Stimulated activated CD4-positive, alpha-beta T cell treated with anti-CD3 and anti-CD28 coated beads, Interleukin-15, amount 100 ng/mL, for 1 hour (primary cell): ENCODE measurements around the gene HIVEP1.
"Not testable (repeated sequence)": the region's sequence is repeated elsewhere in the genome, so short reads cannot be mapped to it uniquely, and the experiment has no call there.

Experiments used
- DNase-seq, 2 donors: peaks; one replicate each; pipeline ENCODE4 v3.0.0-alpha.2; 2020; ENCODE audit warnings: low read depth in 1 of 2, low spot score in 1 of 2

HIVEP1 gene

DNA sequence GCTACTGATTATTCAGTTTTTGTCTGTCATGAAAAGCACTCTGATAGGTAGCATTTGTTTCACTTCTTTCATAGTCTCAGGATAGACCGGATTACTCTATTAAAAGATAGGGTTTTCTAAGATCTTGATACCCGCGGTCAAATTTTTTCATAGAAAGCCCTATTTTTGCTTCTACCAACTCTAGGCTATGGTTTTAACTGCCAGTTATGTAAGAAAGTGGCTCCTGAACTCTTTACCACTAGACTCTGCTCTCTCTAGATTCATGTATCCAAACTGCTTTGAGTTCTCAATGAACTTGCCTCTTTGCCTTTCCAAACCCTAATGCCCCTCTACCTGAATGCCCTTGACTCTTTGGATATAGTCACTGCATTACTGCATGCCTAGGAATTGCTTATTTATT lies 70.3 kb downstream of the HIVEP1 start:
- DNase-seq: no peak

DNA sequence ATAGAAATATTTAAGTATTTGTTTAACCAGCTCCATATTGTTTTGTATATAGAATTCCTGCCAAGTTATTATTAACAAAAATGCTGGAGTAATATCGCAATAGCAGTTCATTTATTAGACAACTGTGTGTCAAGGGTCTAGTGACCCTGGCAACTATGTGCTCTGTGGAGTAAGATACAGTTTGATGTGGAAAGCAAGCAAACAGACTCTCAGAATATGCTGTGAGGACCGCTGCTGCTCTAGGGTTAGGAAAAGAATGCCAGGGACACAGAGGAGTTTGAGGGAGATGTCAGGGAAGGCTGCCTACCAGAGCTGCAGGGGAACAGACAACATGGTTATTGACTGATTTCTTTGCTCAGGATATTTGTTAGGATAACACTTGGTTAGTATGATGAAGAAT lies 71.2 kb downstream of the HIVEP1 start:
- DNase-seq: no peak

DNA sequence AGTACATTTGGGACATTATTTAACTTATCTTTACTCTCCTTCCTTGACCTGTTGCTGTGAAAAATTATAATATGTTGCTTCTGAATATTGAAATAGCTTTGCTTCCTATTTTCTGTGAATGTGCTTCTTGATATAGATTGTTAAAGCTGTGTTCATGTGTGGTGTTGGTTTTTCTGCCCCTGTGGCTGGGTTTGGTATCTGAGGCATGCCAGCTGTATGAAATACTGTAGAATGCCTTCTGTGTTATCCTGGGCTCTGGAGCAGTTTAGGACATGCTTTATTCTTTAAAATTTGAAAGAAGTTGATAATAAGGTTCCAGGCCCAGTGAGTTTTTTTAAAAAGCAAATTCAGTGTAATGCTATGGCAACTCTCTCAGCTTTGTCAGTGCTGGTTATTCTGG lies 71.7 kb downstream of the HIVEP1 start:
- no peak for DNase-seq

DNA sequence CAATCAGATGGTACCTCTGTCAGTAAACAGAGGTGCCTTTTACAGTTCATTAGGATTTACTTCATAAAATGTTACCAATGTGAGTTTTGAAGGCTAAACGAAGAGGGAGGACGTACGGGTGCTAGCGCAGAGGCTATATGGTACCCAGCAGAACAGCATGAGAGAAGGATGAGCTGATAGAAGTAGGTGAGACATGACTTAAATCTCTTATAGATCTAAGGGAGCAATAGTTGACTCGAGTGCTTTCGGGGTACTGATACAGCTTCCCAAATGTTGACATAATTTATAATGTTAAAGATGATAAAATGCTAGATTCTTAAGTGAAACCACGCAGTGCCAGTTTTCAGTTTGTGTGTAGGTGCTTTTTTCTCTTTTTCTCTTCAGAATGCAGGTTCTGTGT lies 72.6 kb downstream of the HIVEP1 start:
- DNase-seq: no peak

- no peak for DNase-seq
Measured at GRCh38 chr6:12088531-12088930, 76.4 kb downstream of the HIVEP1 start.

DNA sequence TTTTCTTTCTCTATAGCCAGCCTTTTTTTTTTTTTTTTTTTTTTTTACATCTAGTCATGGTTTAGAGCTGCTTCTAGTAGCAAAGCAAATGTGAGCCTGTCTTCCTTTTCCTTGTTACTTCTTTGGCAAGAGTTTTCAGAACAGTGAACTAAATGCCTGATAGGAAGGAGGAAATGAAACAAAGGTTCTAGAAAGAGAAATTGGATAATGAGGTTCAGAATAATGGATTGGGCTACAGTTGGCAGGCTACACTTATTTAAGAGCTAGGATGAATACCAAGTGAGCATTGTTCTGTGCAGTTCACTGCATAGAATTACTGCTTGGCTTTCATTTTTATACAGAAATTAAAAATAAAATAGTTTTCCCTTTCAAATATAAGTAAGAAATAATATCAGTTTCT lies 78.6 kb downstream of the HIVEP1 start:
- DNase-seq: no peak

- no peak for DNase-seq
Measured at GRCh38 chr6:12092762-12093161, 80.7 kb downstream of the HIVEP1 start.

DNA sequence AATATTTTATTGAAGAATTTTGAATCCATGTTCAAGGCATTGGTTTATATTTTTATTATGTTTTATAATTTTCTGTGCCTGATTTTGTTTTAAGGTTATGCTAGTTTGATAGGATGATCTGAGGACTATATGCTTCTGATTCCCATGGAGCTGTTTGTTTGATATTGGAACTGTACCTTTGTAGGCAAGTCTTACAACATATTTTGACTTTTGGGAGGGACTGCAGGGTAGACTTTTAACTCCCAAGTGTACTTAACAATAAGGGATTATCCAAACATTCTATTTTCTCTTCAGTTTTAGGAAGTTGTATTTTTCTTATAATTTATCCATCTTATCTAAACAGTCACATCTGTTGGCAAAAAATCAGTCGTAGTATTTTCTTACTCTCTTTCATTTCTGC lies 82.6 kb downstream of the HIVEP1 start:
- no peak for DNase-seq

- no peak for DNase-seq
Measured at GRCh38 chr6:12096342-12096741, 84.2 kb downstream of the HIVEP1 start.

DNA sequence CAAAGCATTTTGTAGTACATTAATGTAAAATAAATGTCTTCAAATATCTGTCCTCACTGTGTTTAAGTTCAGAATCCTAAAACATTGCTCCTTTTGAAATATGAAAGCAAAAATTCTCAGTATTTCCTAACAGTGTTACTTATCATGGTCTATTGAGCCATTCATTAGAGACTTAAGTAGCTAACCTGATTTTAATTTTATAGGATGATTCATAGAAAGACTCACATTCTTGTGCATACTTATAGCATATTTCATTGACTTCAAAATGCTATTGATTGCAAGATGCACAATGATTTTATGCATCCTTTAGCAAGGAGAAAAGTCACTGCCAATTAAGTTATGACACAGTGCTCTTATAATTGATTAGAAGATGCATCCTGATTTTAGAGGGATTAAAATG lies 85.7 kb downstream of the HIVEP1 start:
- DNase-seq: no peak

GRCh38 chr6:12099623-12100338 lies 87.7 kb downstream of the HIVEP1 start:
- DNase-seq: no peak

DNA sequence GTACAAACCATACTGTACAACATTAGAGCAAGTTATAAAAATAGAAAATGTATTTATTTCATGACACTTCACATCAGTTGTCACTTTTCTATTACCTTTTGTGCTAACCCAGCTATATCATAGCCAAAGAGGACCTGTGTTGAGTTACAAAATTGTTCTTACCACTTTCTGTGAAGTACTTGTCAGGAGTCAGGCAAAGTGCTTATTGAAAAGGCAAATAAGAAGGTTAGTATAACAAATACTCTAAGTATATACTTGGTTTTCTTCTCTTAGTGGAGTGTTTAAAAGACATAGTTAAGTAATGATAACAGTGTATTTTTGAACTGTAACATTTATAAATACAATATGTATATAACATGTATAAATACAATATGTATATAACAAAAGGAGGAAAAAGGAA lies 88.9 kb downstream of the HIVEP1 start:
- no peak for DNase-seq

- DNase-seq: no peak
Measured at GRCh38 chr6:12101653-12102312, 89.7 kb downstream of the HIVEP1 start.

DNA sequence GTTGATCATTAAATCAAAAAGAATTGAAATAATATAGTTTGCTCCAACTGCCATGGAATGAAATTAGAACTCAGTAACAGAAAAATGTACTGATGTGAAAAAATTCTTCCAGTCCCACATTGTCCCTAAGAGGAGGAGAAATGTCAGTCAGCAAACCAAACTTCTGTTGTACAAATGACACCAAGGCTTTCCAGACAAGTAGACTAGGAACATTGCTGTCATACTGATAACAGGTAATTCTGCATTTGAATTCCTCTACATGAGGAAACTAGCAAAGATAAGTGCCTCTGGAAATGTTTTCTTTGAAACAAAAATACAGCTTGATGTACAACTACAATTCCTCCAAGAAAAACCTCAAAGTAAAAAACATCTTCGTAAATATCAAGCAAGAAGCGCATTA lies 90.2 kb downstream of the HIVEP1 start:
- DNase-seq: no peak

- no peak for DNase-seq
Measured at GRCh38 chr6:12103158-12103557, 91.0 kb downstream of the HIVEP1 start.

DNA sequence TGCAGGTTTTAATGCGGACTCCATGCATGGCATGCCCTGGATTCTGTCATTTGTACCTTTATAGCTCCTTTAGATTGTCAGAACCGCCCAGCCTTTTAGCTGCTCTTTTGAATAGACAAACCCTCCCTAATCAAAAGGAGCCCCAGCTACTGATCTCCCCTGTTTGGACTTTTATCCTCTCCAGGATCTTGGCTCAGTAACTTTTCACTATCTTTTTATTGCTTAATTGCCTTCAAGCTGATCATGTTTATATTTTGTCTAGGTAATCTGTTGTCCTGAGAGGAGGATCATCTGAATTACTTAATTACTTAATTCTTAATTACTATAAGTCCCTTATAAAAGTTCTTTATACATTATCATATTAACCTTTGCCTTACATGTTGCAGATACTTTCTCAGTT lies 93.2 kb downstream of the HIVEP1 start:
- no peak for DNase-seq

GRCh38 chr6:12108376-12108775 lies 96.3 kb downstream of the HIVEP1 start:
- DNase-seq: not testable (repeated sequence)

DNA sequence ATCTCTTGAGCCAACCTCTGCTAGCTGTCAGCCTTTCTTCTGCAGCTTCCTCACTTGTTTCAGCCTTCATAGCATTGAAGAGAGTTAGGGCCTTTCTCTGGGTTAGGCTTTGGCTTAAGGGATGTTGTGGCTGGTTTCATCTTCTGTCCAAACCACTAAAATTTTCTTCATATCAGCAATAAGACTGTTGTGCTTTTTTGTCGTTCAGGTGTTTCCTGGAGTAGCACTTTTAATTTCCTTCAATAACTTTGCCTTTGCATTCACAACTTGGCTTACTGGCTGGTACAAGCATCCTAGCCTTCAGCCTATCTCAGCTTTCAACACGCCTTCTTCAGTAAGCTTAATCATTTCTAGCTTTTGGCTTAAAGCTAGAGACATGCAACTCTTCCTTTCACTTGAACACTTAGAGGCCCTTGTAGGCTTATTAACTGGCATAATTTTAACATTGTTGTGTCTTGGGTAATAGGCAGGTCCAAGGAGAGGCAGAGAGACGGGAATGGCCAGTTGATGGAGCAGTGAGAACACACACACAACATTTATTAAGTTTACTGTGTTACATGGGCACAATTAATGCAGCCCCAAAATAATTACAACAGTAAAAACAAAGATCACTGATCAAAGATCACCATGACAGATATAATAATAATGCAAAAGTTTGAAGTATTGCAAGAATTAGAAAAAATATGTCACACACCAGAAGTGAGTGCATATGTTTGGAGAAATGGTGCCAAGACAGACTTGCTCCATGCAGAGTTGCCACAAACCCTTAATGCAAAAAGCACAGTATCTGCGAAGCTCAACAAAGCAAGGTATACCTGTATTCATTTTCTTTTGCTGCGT lies 98.6 kb downstream of the HIVEP1 start:
- no peak for DNase-seq

- no peak for DNase-seq
Measured at GRCh38 chr6:12111363-12111670, 99.2 kb downstream of the HIVEP1 start.

GRCh38 chr6:12112540-12113189 lies 100.6 kb downstream of the HIVEP1 start:
- DNase-seq: no peak

GRCh38 chr6:12113190-12113577 lies 101.1 kb downstream of the HIVEP1 start:
- DNase-seq: no peak

- DNase-seq: no peak
Measured at GRCh38 chr6:12114055-12114503, 102.0 kb downstream of the HIVEP1 start.
